ENCODE results near the gene HHAT.

Gene HHAT

GRCh38 chr1:210487021-210487420, 158.3 kb downstream of the HHAT start:
- no peak for DNase-seq (ENCODE audit: low read depth)

- DNase-seq (ENCODE audit: low read depth), result no peak
Measured at GRCh38 chr1:210489491-210489890, 160.8 kb downstream of the HHAT start.

GRCh38 chr1:210490781-210491180, 162.1 kb downstream of the HHAT start:
- DNase-seq (ENCODE audit: low read depth), result no peak

GRCh38 chr1:210496063-210496462, 167.4 kb downstream of the HHAT start:
- DNase-seq (ENCODE audit: low read depth), result no peak

- no peak for DNase-seq (ENCODE audit: low read depth)
Measured at GRCh38 chr1:210499956-210500355, 171.3 kb downstream of the HHAT start.

GRCh38 chr1:210500831-210501230, 172.1 kb downstream of the HHAT start:
- DNase-seq (ENCODE audit: low read depth), result no peak

GRCh38 chr1:210504286-210504685, 175.6 kb downstream of the HHAT start:
- no peak for DNase-seq (ENCODE audit: low read depth)

- DNase-seq (ENCODE audit: low read depth), result no peak
Measured at GRCh38 chr1:210505601-210506496, 177.1 kb downstream of the HHAT start.

GRCh38 chr1:210506689-210507088, 178.0 kb downstream of the HHAT start:
- no peak for DNase-seq (ENCODE audit: low read depth)

GRCh38 chr1:210516092-210516656, 187.5 kb downstream of the HHAT start:
- no peak for DNase-seq (ENCODE audit: low read depth)

- DNase-seq (ENCODE audit: low read depth), result no peak
Measured at GRCh38 chr1:210516697-210517459, 188.2 kb downstream of the HHAT start.

GRCh38 chr1:210523830-210524229, 195.1 kb downstream of the HHAT start:
- no peak for DNase-seq (ENCODE audit: low read depth)

GRCh38 chr1:210525716-210526454, 197.2 kb downstream of the HHAT start:
- no peak for DNase-seq (ENCODE audit: low read depth)

- no peak for DNase-seq (ENCODE audit: low read depth)
Measured at GRCh38 chr1:210527091-210527490, 198.4 kb downstream of the HHAT start.

GRCh38 chr1:210531475-210532222, 202.9 kb downstream of the HHAT start:
- no peak for DNase-seq (ENCODE audit: low read depth)

- DNase-seq (ENCODE audit: low read depth), result no peak
Measured at GRCh38 chr1:210532223-210532598, 203.5 kb downstream of the HHAT start.

GRCh38 chr1:210535761-210536160, 207.1 kb downstream of the HHAT start:
- DNase-seq (ENCODE audit: low read depth), result no peak

GRCh38 chr1:210536254-210536961, 207.7 kb downstream of the HHAT start:
- no peak for DNase-seq (ENCODE audit: low read depth)

GRCh38 chr1:210540288-210540687, 211.6 kb downstream of the HHAT start:
- no peak for DNase-seq (ENCODE audit: low read depth)

GRCh38 chr1:210541680-210542358, 213.1 kb downstream of the HHAT start:
- DNase-seq (ENCODE audit: low read depth), result no peak

Data from activated T-cell treated with anti-CD3 and anti-CD28 coated beads for 24 hours (primary cell).